Measurements from ENCODE around the gene GGCT. TPM values are rescaled to one million over a fixed set of nuclear protein-coding genes. Genes with fewer than 3 reads are reported as not detected.
A peak's percentile ranks its signal among the peaks of the same experiment; 100 is the strongest.

The GGCT gene
- total RNA-seq, 2 donors from 2014 or later, result 46.4 to 48.9 TPM

DNA sequence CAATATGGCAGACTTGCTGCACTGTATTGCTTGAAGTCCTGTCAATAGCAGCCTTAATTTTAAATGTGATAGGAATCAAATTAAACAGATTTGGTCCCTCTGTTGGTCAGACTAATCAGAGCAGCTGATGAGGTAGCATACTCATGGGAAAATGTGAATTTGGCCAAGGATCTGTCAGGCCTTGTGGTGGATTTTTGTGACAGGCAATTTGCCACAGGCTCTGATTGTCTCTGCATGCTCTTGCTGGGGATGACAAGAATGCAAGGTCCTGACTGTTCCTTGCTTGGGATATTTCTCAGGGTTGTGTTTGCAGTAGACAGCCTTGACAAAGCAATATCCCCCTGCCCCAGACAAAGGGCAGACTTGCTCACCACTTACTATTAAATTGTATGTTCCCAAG, 48.5 kb upstream of the GGCT start:
- peaks cover 96% of the 10 kb centered on the region for H3K27me3 ChIP-seq (ENCODE audit: control insufficient read depth, insufficient read depth, low read length, poor library complexity, severe bottlenecking)
- Mint-ChIP-seq H3K27me3 (ENCODE audit: insufficient read depth) (peaks cover 33% of the 10 kb centered on the region), H3K9me3 (peaks cover 3% of the 10 kb centered on the region), H3K4me1 (peaks cover 13% of the 10 kb centered on the region), H3K36me3 (ENCODE audit: low read depth) (no peaks in the 10 kb centered on the region), H3K27ac (no peak overlapping the region), H3K4me3 (no peak overlapping the region)
- H3K27ac ChIP-seq (ENCODE audit: low read depth, low read length), result no peak overlapping the region
- no peaks in the 10 kb centered on the region for H3K36me3 ChIP-seq (ENCODE audit: control insufficient read depth, insufficient read depth, low read length)
- H3K9ac ChIP-seq (ENCODE audit: extremely low read depth, low read length, poor library complexity, severe bottlenecking), result no peak overlapping the region
- TF ChIP-seq, protein P1, sequence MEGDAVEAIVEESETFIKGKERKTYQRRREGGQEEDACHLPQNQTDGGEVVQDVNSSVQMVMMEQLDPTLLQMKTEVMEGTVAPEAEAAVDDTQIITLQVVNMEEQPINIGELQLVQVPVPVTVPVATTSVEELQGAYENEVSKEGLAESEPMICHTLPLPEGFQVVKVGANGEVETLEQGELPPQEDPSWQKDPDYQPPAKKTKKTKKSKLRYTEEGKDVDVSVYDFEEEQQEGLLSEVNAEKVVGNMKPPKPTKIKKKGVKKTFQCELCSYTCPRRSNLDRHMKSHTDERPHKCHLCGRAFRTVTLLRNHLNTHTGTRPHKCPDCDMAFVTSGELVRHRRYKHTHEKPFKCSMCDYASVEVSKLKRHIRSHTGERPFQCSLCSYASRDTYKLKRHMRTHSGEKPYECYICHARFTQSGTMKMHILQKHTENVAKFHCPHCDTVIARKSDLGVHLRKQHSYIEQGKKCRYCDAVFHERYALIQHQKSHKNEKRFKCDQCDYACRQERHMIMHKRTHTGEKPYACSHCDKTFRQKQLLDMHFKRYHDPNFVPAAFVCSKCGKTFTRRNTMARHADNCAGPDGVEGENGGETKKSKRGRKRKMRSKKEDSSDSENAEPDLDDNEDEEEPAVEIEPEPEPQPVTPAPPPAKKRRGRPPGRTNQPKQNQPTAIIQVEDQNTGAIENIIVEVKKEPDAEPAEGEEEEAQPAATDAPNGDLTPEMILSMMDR (conservative IDR thresholded peaks at IDR 0.05), result no peak
- H3K4me1 ChIP-seq (ENCODE audit: control insufficient read depth, insufficient read depth, low read length), result peaks cover 4% of the 10 kb centered on the region
- H3K9me3 ChIP-seq (ENCODE audit: control insufficient read depth, low read length), result no peaks in the 10 kb centered on the region
- H3K4me3 ChIP-seq (ENCODE audit: low read length), result no peak overlapping the region
- no peak for DNase-seq

DNA sequence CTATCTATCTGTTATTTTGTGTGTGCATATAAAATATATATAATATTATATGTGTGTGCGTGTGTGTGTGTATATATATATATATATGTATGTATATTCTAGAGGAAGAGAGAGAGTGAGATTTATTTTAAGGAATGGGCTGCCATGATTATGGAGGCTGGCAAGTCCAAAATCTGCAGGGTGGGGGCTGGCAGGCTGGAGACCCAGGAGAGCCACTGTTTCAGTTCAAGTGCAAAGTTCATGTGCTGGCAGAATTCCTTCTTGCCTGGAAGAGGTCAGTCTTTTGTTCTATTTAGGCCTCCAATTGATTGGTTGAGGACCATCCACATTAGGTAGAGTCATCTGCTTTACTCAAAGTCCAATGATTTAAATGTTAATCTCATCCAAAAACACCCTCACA, 47.7 kb upstream of the GGCT start:
- whole genome bisulfite sequencing, 2 experiments (ENCODE audit: insufficient coverage in 1 of 2, insufficient read length in 1 of 2), result no CpG with 5 or more reads among the region's 1 CpG
- Mint-ChIP-seq H3K36me3 (ENCODE audit: low read depth) (no peaks in the 10 kb centered on the region), H3K4me1 (peaks cover 13% of the 10 kb centered on the region), H3K4me3 (no peak overlapping the region), H3K27ac (no peak overlapping the region), H3K27me3 (ENCODE audit: insufficient read depth) (peaks cover 41% of the 10 kb centered on the region), H3K9me3 (peaks cover 3% of the 10 kb centered on the region)
- H3K36me3 ChIP-seq (ENCODE audit: control insufficient read depth, insufficient read depth, low read length), result no peaks in the 10 kb centered on the region
- peaks cover 4% of the 10 kb centered on the region for H3K4me1 ChIP-seq (ENCODE audit: control insufficient read depth, insufficient read depth, low read length)
- TF ChIP-seq, protein P1 (conservative IDR thresholded peaks at IDR 0.05), result no peak
- no peak for DNase-seq
- H3K9me3 ChIP-seq (ENCODE audit: control insufficient read depth, low read length), result no peaks in the 10 kb centered on the region
- peaks cover 97% of the 10 kb centered on the region for H3K27me3 ChIP-seq (ENCODE audit: control insufficient read depth, insufficient read depth, low read length, poor library complexity, severe bottlenecking)
- H3K27ac ChIP-seq (ENCODE audit: low read depth, low read length), result no peak overlapping the region
- H3K9ac ChIP-seq (ENCODE audit: extremely low read depth, low read length, poor library complexity, severe bottlenecking), result no peak overlapping the region
- H3K4me3 ChIP-seq (ENCODE audit: low read length), result no peak overlapping the region

DNA sequence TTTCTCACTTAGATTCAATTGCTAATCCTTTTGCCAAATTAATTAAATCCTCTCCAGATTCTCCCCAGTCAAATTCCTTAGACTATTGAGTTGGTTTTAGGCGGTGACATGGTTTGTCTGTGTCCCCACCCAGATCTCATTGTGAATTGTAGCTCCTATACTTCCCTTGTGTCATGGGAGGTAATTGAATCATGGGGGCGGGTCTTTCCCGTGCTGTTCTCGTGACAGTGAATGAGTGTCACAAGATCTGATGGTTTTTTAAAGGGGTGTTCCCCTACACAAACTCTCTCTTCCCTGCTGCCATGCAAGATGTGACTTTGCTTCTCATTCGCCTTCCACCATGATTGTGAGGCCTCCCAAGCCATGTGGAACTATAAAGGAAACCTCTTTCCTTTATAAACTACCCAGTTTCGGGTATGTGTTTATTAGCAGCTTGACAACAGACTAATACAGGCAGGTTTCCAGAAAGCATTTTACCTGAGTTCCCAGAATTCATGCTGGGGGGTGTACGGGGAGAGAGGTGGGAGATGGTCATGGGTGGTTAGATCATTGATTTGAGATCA, 45.4 kb upstream of the GGCT start:
- no peak overlapping the region for H3K4me3 Mint-ChIP-seq
- DNase-seq, result peak; percentile 62
- Histone ChIP-seq H3K4me1 (ENCODE audit: control insufficient read depth, insufficient read depth, low read length) (peaks cover 4% of the 10 kb centered on the region), H3K9me3 (ENCODE audit: control insufficient read depth, low read length) (no peaks in the 10 kb centered on the region), H3K4me3 (ENCODE audit: low read length) (no peak overlapping the region), H3K27ac (ENCODE audit: low read depth, low read length) (no peak overlapping the region), H3K9ac (ENCODE audit: extremely low read depth, low read length, poor library complexity, severe bottlenecking) (no peak overlapping the region), H3K27me3 (ENCODE audit: control insufficient read depth, insufficient read depth, low read length, poor library complexity, severe bottlenecking) (peaks cover 97% of the 10 kb centered on the region), H3K36me3 (ENCODE audit: control insufficient read depth, insufficient read depth, low read length) (no peaks in the 10 kb centered on the region)
- peaks cover 64% of the 10 kb centered on the region for H3K27me3 Mint-ChIP-seq (ENCODE audit: insufficient read depth)
- H3K9me3 Mint-ChIP-seq, result peaks cover 3% of the 10 kb centered on the region
- H3K27ac Mint-ChIP-seq, result no peak overlapping the region
- no peaks in the 10 kb centered on the region for H3K36me3 Mint-ChIP-seq (ENCODE audit: low read depth)
- H3K4me1 Mint-ChIP-seq, result peaks cover 13% of the 10 kb centered on the region
- 69 to 80% methylated on average over 2 to 7 of the region's 7 CpGs for WGBS, 2 experiments (ENCODE audit: insufficient coverage in 1 of 2, insufficient read length in 1 of 2)
- TF ChIP-seq, protein P1 (conservative IDR thresholded peaks at IDR 0.05), result no peak

Measured in endodermal cell (in vitro differentiated cells).